HEK293T (cell line): ENCODE data around the gene WWC1.

Experiments
- CTCF ChIA-PET: fragments of 350-600 bp; formaldehyde crosslinking; extraction: SDS; loops from one replicate; lab custom pipeline; 2021; ENCODE audit warnings: antibody characterized with exemption, inconsistent platforms; lab: Yijun Ruan, JAX
- POLR2A ChIA-PET: fragments of 350-600 bp; formaldehyde crosslinking; extraction: SDS; loops from one replicate; lab custom pipeline; 2020; ENCODE audit warnings: antibody characterized with exemption, inconsistent platforms; lab: Yijun Ruan, JAX
- DNase-seq: peaks from one replicate; pipeline ENCODE4 v3.0.0; 2012; ENCODE audit warnings: mixed read lengths; ENCODE audit errors: extremely low spot score
- ARNT ChIP-seq: fragments of 450-650 bp; IDR thresholded peaks from 2 replicates; pipeline ENCODE4 v1.6.1; 2017; ENCODE audit warnings: mild to moderate bottlenecking
- BHLHE40 ChIP-seq: fragments of 450-650 bp; IDR thresholded peaks from 2 replicates; pipeline ENCODE4 v1.6.1; 2016; ENCODE audit warnings: mild to moderate bottlenecking, moderate library complexity, borderline replicate concordance
- CTBP1 ChIP-seq: fragments of 450-650 bp; IDR thresholded peaks from 2 replicates; pipeline ENCODE4 v1.6.1; 2016; ENCODE audit warnings: borderline replicate concordance
- ELF4 ChIP-seq: fragments of 450-650 bp; IDR thresholded peaks from 2 replicates; pipeline ENCODE4 v1.6.1; 2017; ENCODE audit warnings: antibody characterized with exemption
- FOXA1 ChIP-seq: fragments of 450-650 bp; IDR thresholded peaks from 2 replicates; pipeline ENCODE4 v1.6.1; 2016; ENCODE audit warnings: mild to moderate bottlenecking
- FOXK2 ChIP-seq: fragments of 450-650 bp; IDR thresholded peaks from 2 replicates; pipeline ENCODE4 v1.6.1; 2016; ENCODE audit warnings: mild to moderate bottlenecking
- FOXM1 ChIP-seq: fragments of 450-650 bp; IDR thresholded peaks from 2 replicates; pipeline ENCODE4 v1.6.1; 2017; ENCODE audit warnings: mild to moderate bottlenecking, borderline replicate concordance
- HDGF ChIP-seq: fragments of 450-650 bp; IDR thresholded peaks from 2 replicates; pipeline ENCODE4 v1.6.1; 2017; ENCODE audit warnings: antibody characterized with exemption, borderline replicate concordance
- L3MBTL2 ChIP-seq: fragments of 450-650 bp; conservative IDR thresholded peaks from 2 replicates; pipeline ENCODE4 v1.6.1; 2016; ENCODE audit warnings: mild to moderate bottlenecking
- LEF1 ChIP-seq: fragments of 450-650 bp; IDR thresholded peaks from 2 replicates; pipeline ENCODE4 v1.6.1; 2017; ENCODE audit warnings: mild to moderate bottlenecking, borderline replicate concordance
- NFRKB ChIP-seq: fragments of 450-650 bp; IDR thresholded peaks from 2 replicates; pipeline ENCODE4 v1.6.1; 2016; ENCODE audit warnings: mild to moderate bottlenecking, moderate library complexity
- SP1 ChIP-seq: fragments of 450-650 bp; IDR thresholded peaks from 2 replicates; pipeline ENCODE4 v1.6.1; 2017
- SUZ12 ChIP-seq: fragments of 450-650 bp; IDR thresholded peaks from 2 replicates; pipeline ENCODE4 v1.6.1; 2016; ENCODE audit warnings: mild to moderate bottlenecking
- TARDBP ChIP-seq: fragments of 450-650 bp; IDR thresholded peaks from 2 replicates; pipeline ENCODE4 v1.6.1; 2016
- ZNF384 ChIP-seq: fragments of 450-650 bp; IDR thresholded peaks from 2 replicates; pipeline ENCODE4 v1.6.1; 2016
- TF ChIP-seq, protein P1 (sequence below): fragments of 450-650 bp; IDR thresholded peaks from 2 replicates; pipeline ENCODE4 v1.6.1; 2016

The WWC1 gene

DNA sequence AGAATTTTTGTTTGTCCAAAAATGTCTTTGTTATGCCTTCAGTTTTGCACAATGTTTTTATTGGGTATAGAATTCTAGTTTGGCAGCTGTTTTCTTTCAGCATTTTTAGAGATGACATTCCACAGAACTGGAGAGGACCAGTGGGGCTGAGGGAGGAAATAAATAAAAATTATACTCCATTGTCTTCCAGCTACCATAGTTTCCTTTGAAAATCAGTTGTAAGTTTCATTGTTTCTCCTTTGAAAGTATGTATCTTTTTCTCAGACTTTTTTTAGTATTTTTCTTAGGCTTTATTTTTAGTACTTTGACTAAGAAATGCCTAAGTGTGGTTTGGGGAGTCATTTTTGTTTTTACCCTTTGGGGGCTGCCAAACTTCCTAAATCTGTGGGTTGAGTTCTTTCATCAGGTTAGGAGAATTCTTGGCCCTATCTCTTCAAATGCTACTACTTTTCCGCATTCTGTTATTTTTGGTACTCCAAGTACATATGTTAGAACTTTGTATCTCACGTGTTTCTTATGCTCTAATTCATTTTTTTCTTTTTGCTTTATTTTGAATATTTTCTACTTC, 222.5 kb downstream of the WWC1 start:
- ChIA-PET CTCF (no interaction called here), POLR2A (no interaction called here)
- DNase-seq: no peak
- TF ChIP-seq L3MBTL2 (no peak), CTBP1 (no peak), FOXA1 (no peak), FOXM1 (no peak), ARNT (no peak), SUZ12 (no peak), ZNF384 (no peak), ELF4 (no peak), TARDBP (no peak), HDGF (no peak), NFRKB (no peak), LEF1 (no peak), BHLHE40 (no peak), SP1 (no peak), FOXK2 (no peak)
- TF ChIP-seq, protein P1, sequence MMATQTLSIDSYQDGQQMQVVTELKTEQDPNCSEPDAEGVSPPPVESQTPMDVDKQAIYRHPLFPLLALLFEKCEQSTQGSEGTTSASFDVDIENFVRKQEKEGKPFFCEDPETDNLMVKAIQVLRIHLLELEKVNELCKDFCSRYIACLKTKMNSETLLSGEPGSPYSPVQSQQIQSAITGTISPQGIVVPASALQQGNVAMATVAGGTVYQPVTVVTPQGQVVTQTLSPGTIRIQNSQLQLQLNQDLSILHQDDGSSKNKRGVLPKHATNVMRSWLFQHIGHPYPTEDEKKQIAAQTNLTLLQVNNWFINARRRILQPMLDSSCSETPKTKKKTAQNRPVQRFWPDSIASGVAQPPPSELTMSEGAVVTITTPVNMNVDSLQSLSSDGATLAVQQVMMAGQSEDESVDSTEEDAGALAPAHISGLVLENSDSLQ: no peak
